Naive thymus-derived CD4-positive, alpha-beta T cell (primary cell): ENCODE data around the gene GRM4. TPM values are rescaled to one million over a fixed set of nuclear protein-coding genes. Genes with fewer than 3 reads are reported as not detected.

Source experiments
- ATAC-seq: fragments of 150-1000 bp; cut with Tn5 transposase; 2 replicates; pipeline ENCODE4 v1.10.0; 2021; ENCODE audit warnings: mild to moderate bottlenecking, moderate library complexity
- CTCF ChIA-PET: fragments of 350-600 bp; sonication (Branson Sonifier 250); formaldehyde crosslinking; loops from one replicate; lab custom pipeline; 2021; ENCODE audit warnings: antibody characterized with exemption; lab: Charles Lee
- POLR2A ChIA-PET: fragments of 350-600 bp; sonication (Branson Sonifier 250); formaldehyde crosslinking; loops from one replicate; lab custom pipeline; 2021; ENCODE audit warnings: antibody characterized with exemption, inconsistent platforms; lab: Charles Lee
- DNase-seq, 9 donors: peaks; one replicate each; pipeline versions ENCODE4 v3.0.0 to v3.0.0-alpha.2; 2020 to 2022; ENCODE audit warnings: mixed read lengths in 1 of 9
- H3K27ac ChIP-seq: one replicate; pipeline ENCODE4 v1.7.0; 2013; ENCODE audit warnings: mild to moderate bottlenecking, low read depth, low read length, moderate library complexity
- H3K27me3 ChIP-seq, 2 donors: one replicate each; pipeline ENCODE4 v1.7.0; 2013; ENCODE audit warnings: low read length in 2 of 2, mild to moderate bottlenecking in 2 of 2, moderate library complexity in 2 of 2; ENCODE audit not compliant: control insufficient read depth in 2 of 2, insufficient read depth in 2 of 2
- H3K36me3 ChIP-seq, 3 experiments: 1 replicate in 2 of 3; 2 replicates in 1 of 3; pipeline ENCODE4 v1.7.0; 2013; ENCODE audit warnings: low read length in 3 of 3, mild to moderate bottlenecking in 3 of 3, moderate library complexity in 1 of 3; ENCODE audit not compliant: insufficient read depth in 3 of 3, control insufficient read depth in 2 of 3
- H3K4me1 ChIP-seq, 2 donors: one replicate each; pipeline ENCODE4 v1.7.0; 2013; ENCODE audit warnings: low read length in 2 of 2, mild to moderate bottlenecking in 2 of 2, moderate library complexity in 1 of 2; ENCODE audit not compliant: control insufficient read depth in 2 of 2, insufficient read depth in 2 of 2
- H3K4me3 ChIP-seq: 2 replicates; pipeline ENCODE4 v1.7.0; 2013; ENCODE audit warnings: mild to moderate bottlenecking, low read length
- H3K9me3 ChIP-seq, 3 experiments: 1 replicate in 2 of 3; 2 replicates in 1 of 3; pipeline ENCODE4 v1.7.0; 2013; ENCODE audit warnings: low read length in 3 of 3; ENCODE audit not compliant: control insufficient read depth in 2 of 3
- H3K27ac Mint-ChIP-seq, 9 donors: one replicate each; pipeline ENCODE4 v1.8.0; 2020 to 2022; ENCODE audit warnings: mixed read lengths in 9 of 9, mild to moderate bottlenecking in 8 of 9, moderate library complexity in 5 of 9, inconsistent platforms in 2 of 9
- H3K27me3 Mint-ChIP-seq, 5 donors: one replicate each; pipeline ENCODE4 v1.8.0; 2021 to 2022; ENCODE audit warnings: mixed read lengths in 5 of 5, mild to moderate bottlenecking in 1 of 5
- H3K36me3 Mint-ChIP-seq, 5 donors: one replicate each; pipeline ENCODE4 v1.8.0; 2020 to 2022; ENCODE audit warnings: mixed read lengths in 5 of 5, mild to moderate bottlenecking in 3 of 5, inconsistent platforms in 1 of 5
- H3K4me1 Mint-ChIP-seq, 7 donors: one replicate each; pipeline ENCODE4 v1.8.0; 2020 to 2022; ENCODE audit warnings: mixed read lengths in 7 of 7, mild to moderate bottlenecking in 3 of 7, inconsistent platforms in 1 of 7
- H3K4me3 Mint-ChIP-seq, 10 donors: one replicate each; pipeline ENCODE4 v1.8.0; 2020 to 2022; ENCODE audit warnings: mild to moderate bottlenecking in 10 of 10, mixed read lengths in 10 of 10, moderate library complexity in 6 of 10, inconsistent platforms in 2 of 10
- H3K9me3 Mint-ChIP-seq, 11 donors: one replicate each; pipeline ENCODE4 v1.8.0; 2020 to 2022; ENCODE audit warnings: mixed read lengths in 11 of 11, mild to moderate bottlenecking in 4 of 11, inconsistent platforms in 1 of 11, moderate library complexity in 1 of 11
- intact Hi-C, 2 donors: fragments of 100-400 bp; cut with micrococcal nuclease; formaldehyde crosslinking; loops; one replicate each; pipeline ENCODE4 v1.15.1; 2023
- polyA plus RNA-seq, 2 donors: library from polyadenylated mRNA; unstranded; fragments of 300-500 nt; fragmentation: Illumina TruSeq; gene quantifications; one replicate each; pipeline ENCODE4 v1.2.3, GENCODE V29; 2021
- total RNA-seq, 6 experiments: library from RNA in 5 of 6; stranded (reverse) in 5 of 6; gene quantifications; 1 replicate in 5 of 6; 2 replicates in 1 of 6; pipeline ENCODE4 v1.2.3 and lab custom pipeline; 2021 to 2026

GRM4 gene
- total and polyA plus RNA-seq, 7 experiments from 2014 or later, result not detected

DNA sequence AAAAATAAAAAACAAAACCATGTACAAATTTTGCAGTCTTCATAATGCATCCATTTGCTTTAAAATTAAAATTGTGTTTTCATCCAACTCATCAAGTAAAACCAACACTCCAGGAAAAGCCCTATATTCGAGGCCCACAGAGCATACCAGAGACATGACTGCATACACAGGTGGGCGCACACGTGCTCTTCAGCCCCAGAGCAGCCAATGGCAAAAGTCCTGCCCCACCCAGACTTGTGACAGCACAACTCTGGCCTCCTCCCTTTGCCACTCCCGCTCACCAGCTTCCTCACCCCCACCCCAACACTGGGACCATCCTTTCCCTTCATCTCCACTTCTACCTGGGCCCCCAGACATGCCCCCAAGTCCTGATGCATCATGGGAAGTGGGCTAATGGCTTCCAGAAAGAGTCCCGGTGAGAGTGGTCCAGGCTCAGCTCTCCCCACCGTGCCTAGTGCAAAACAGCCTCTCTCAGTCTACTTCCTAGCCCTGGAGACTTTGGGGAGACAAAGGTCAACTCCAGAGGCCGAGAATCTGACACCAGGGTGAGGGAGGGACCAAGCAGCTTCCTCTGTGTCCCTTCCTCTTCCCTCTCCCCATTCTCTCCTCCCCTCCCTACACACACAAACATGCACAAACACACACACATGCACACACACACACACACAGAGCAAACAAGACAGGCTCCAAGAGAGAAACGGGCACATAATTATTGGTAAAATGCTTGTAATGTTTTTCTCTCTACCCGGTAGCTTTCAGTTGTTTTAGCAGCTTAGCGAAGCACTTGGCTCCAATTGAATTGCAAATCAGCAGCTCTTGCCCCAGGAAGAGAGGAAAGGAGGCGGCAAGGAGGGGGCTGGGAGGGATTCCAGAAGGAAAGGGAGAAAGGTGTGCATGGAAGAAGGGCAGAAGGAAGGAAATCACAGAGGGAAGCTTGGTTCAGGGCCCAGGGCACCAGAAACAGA is 14.3 kb downstream of the GRM4 start:
- ChIA-PET POLR2A (no interaction called here), CTCF (interaction anchor here (1.1 kb wide), 1 partner anchor 15 kb away, joined by 3 read pairs; no protein-coding TSS in a partner anchor)
- ATAC-seq (no peak), DNase-seq (no peak)
- no peak overlapping the region for H3K27ac Mint-ChIP-seq
- H3K36me3 ChIP-seq, result no peaks in the 10 kb centered on the region
- peaks cover 0 to 4% (median 0%) of the 10 kb centered on the region in 5 donors for H3K36me3 Mint-ChIP-seq
- H3K4me1 Mint-ChIP-seq, result peaks cover 0 to 6% (median 4%) of the 10 kb centered on the region in 7 donors
- H3K27me3 ChIP-seq, result peaks cover 0 to 5% of the 10 kb centered on the region in 2 donors
- no peak overlapping the region for H3K4me3 ChIP-seq
- H3K27ac ChIP-seq, result no peak overlapping the region
- H3K9me3 ChIP-seq, result no peaks in the 10 kb centered on the region
- H3K4me1 ChIP-seq, result no peaks in the 10 kb centered on the region
- intact Hi-C loops, result loop anchor here (1.0 kb wide), 1 partner anchor 16 kb away; no protein-coding TSS in a partner anchor
- H3K27me3 Mint-ChIP-seq, result peaks cover 27 to 59% (median 52%) of the 10 kb centered on the region in 5 donors
- no peak overlapping the region for H3K4me3 Mint-ChIP-seq
- H3K9me3 Mint-ChIP-seq, result peaks cover 0 to 9% (median 0%) of the 10 kb centered on the region in 11 donors

GRCh38 chr6:34130862-34131261 is 15.0 kb downstream of the GRM4 start:
- Mint-ChIP-seq H3K4me1 (peaks cover 0 to 6% (median 4%) of the 10 kb centered on the region in 7 donors), H3K27ac (no peak overlapping the region), H3K9me3 (peaks cover 0 to 9% (median 0%) of the 10 kb centered on the region in 11 donors), H3K4me3 (no peak overlapping the region), H3K36me3 (peaks cover 0 to 4% (median 0%) of the 10 kb centered on the region in 5 donors), H3K27me3 (peaks cover 27 to 56% (median 47%) of the 10 kb centered on the region in 5 donors)
- Histone ChIP-seq H3K4me3 (no peak overlapping the region), H3K36me3 (no peaks in the 10 kb centered on the region), H3K27me3 (peaks cover 0 to 5% of the 10 kb centered on the region in 2 donors), H3K4me1 (no peaks in the 10 kb centered on the region), H3K9me3 (no peaks in the 10 kb centered on the region), H3K27ac (no peak overlapping the region)
- no peak for ATAC-seq
- ChIA-PET POLR2A (no interaction called here), CTCF (interaction anchor here (1.1 kb wide), 1 partner anchor 14 kb away, joined by 3 read pairs; no protein-coding TSS in a partner anchor)
- intact Hi-C loops, result no loop called here
- DNase-seq, result no peak

DNA sequence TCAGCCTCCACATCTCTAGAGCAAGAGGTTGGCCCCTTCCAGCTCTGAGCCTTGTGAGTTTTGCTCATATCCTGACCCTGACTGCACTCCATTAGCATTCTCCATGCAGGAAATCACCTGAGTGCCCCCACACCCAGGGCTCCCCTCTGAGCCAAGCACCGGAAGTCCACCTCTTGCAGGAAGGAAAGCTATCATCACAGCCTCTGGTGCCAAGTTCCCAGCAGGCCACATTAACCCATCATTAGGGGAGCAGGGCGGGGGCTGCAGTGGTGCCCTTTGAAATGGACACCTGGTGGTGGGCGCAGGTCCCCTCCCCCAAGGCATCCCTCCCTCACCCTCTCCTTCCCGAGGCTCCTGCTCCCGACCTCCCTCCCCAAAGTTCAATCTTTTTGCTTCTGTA is 16.1 kb downstream of the GRM4 start:
- Histone ChIP-seq H3K36me3 (no peaks in the 10 kb centered on the region), H3K27ac (no peak overlapping the region), H3K27me3 (peaks cover 0 to 5% of the 10 kb centered on the region in 2 donors), H3K4me3 (no peak overlapping the region), H3K4me1 (no peaks in the 10 kb centered on the region), H3K9me3 (no peaks in the 10 kb centered on the region)
- Mint-ChIP-seq H3K9me3 (peaks cover 0 to 9% (median 0%) of the 10 kb centered on the region in 11 donors), H3K36me3 (peaks cover 0 to 4% (median 0%) of the 10 kb centered on the region in 5 donors), H3K27me3 (peaks cover 19 to 48% (median 40%) of the 10 kb centered on the region in 5 donors), H3K27ac (no peak overlapping the region), H3K4me1 (peaks cover 0 to 6% (median 4%) of the 10 kb centered on the region in 7 donors), H3K4me3 (no peak overlapping the region)
- ChIA-PET CTCF (no interaction called here), POLR2A (no interaction called here)
- DNase-seq (no peak), ATAC-seq (no peak)
- intact Hi-C loops, result no loop called here

DNA sequence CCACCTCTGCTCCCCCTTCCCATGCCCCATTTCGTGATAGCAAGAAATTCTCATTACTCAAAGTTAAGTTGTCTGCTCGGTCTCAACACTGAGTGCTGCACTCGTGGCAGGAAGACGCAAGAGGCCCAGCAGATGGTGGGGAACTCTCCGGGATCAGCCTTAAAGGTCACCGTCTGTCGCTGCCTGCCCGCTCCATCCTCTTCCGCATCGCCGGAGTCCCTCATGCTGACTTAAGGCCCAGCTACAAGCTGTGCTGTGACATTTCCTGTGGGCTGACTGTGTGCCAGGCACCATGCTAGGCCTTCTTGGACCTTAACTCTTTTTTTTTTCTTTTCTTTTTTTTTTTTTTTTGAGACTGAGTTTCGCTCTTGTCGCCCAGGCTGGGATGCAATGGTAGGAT is 17.8 kb downstream of the GRM4 start:
- DNase-seq, result no peak
- peaks cover 0 to 4% (median 0%) of the 10 kb centered on the region in 5 donors for H3K36me3 Mint-ChIP-seq
- Histone ChIP-seq H3K27ac (no peak overlapping the region), H3K4me3 (no peak overlapping the region), H3K9me3 (no peaks in the 10 kb centered on the region), H3K36me3 (no peaks in the 10 kb centered on the region), H3K4me1 (no peaks in the 10 kb centered on the region), H3K27me3 (peaks cover 0 to 5% of the 10 kb centered on the region in 2 donors)
- ATAC-seq, result no peak
- POLR2A ChIA-PET, result interaction anchor here (0.6 kb wide), 1 partner anchor 420 kb away, joined by 3 read pairs; no protein-coding TSS in a partner anchor
- CTCF ChIA-PET, result no interaction called here
- no peak overlapping the region for H3K27ac Mint-ChIP-seq
- H3K27me3 Mint-ChIP-seq, result peaks cover 16 to 44% (median 31%) of the 10 kb centered on the region in 5 donors
- H3K4me3 Mint-ChIP-seq, result no peak overlapping the region
- intact Hi-C loops, result no loop called here
- H3K9me3 Mint-ChIP-seq, result peaks cover 0 to 9% (median 0%) of the 10 kb centered on the region in 11 donors
- peaks cover 0 to 6% (median 4%) of the 10 kb centered on the region in 7 donors for H3K4me1 Mint-ChIP-seq

- ChIA-PET POLR2A (no interaction called here), CTCF (no interaction called here)
- Mint-ChIP-seq H3K4me3 (no peak overlapping the region), H3K9me3 (peaks cover 0 to 1% (median 0%) of the 10 kb centered on the region in 11 donors), H3K27ac (no peak overlapping the region), H3K27me3 (peaks cover 3 to 34% (median 21%) of the 10 kb centered on the region in 5 donors), H3K36me3 (no peaks in the 10 kb centered on the region), H3K4me1 (no peaks in the 10 kb centered on the region)
- Histone ChIP-seq H3K4me3 (no peak overlapping the region), H3K27me3 (no peaks in the 10 kb centered on the region), H3K4me1 (no peaks in the 10 kb centered on the region), H3K36me3 (no peaks in the 10 kb centered on the region), H3K27ac (no peak overlapping the region), H3K9me3 (no peaks in the 10 kb centered on the region)
- no peak for DNase-seq
- ATAC-seq, result no peak
- intact Hi-C loops, result no loop called here
These were observed 19.5 kb downstream of the GRM4 start for GRCh38 chr6:34126419-34126818.

- H3K4me3 Mint-ChIP-seq, result no peak overlapping the region
- intact Hi-C loops, result no loop called here
- Histone ChIP-seq H3K27me3 (no peaks in the 10 kb centered on the region), H3K9me3 (no peaks in the 10 kb centered on the region), H3K36me3 (no peaks in the 10 kb centered on the region), H3K4me1 (no peaks in the 10 kb centered on the region), H3K27ac (no peak overlapping the region), H3K4me3 (no peak overlapping the region)
- ATAC-seq (no peak), DNase-seq (no peak)
- ChIA-PET POLR2A (no interaction called here), CTCF (interaction anchor here (0.7 kb wide), 1 partner anchor 359 kb away, joined by 3 read pairs; no protein-coding TSS in a partner anchor)
- no peaks in the 10 kb centered on the region for H3K4me1 Mint-ChIP-seq
- H3K27ac Mint-ChIP-seq, result no peak overlapping the region
- H3K27me3 Mint-ChIP-seq, result peaks cover 0 to 29% (median 16%) of the 10 kb centered on the region in 5 donors
- no peaks in the 10 kb centered on the region for H3K36me3 Mint-ChIP-seq
- peaks cover 0 to 1% (median 0%) of the 10 kb centered on the region in 11 donors for H3K9me3 Mint-ChIP-seq
These were observed 19.9 kb downstream of the GRM4 start for GRCh38 chr6:34125939-34126338.
